ENCODE measurements around the gene OR52K2. TPM values are rescaled to one million over a fixed set of nuclear protein-coding genes. Genes with fewer than 3 reads are reported as not detected.
A peak's percentile ranks its signal among the peaks of the same experiment; 100 is the strongest.

Gene OR52K2
- total RNA-seq, 2 experiments from 2014 or later = not detected

- no peaks in the 10 kb centered on the region for H3K9me3 ChIP-seq (ENCODE audit: low read length)
- TF ChIP-seq EZH2phosphoT487 (IDR thresholded peaks at IDR 0.05; ENCODE audit: borderline replicate concordance, low read depth, low read length) (no peak), CTCF (conservative IDR thresholded peaks at IDR 0.05; ENCODE audit: low read length) (no peak)
- ChIA-PET CTCF (ENCODE audit: unreplicated experiment) (no interaction called here), POLR2A (interaction anchor here (0.8 kb wide), 1 partner anchor 70 kb away, joined by 3 read pairs; no protein-coding TSS in a partner anchor)
- no peak overlapping the region for H3K4me2 ChIP-seq (ENCODE audit: low read length)
- intact Hi-C loops (cut with micrococcal nuclease; ENCODE audit: unreplicated experiment) = no loop called here
- no peak overlapping the region for H2AFZ ChIP-seq (ENCODE audit: low read length)
- H3K4me1 ChIP-seq (ENCODE audit: insufficient read depth, low read length, poor library complexity, severe bottlenecking) = no peaks in the 10 kb centered on the region
- no peaks in the 10 kb centered on the region for H4K20me1 ChIP-seq (ENCODE audit: insufficient read depth, low read length)
- BruUV-seq (replicated peaks) = no TSS peak
- no peak overlapping the region for H3K27ac ChIP-seq (ENCODE audit: low read depth, low read length, poor library complexity, severe bottlenecking)
- DNase-seq (ENCODE audit: low spot score) = no peak
- no peak overlapping the region for H3K4me3 ChIP-seq (ENCODE audit: low read depth, low read length, poor library complexity, severe bottlenecking)
- H3K79me2 ChIP-seq (ENCODE audit: insufficient read depth, low read depth, low read length) = no peaks in the 10 kb centered on the region
- no peaks in the 10 kb centered on the region for H3K9me2 ChIP-seq (ENCODE audit: insufficient read depth, low read length)
- no peaks in the 10 kb centered on the region for H3K36me3 ChIP-seq (ENCODE audit: insufficient read depth, low read length)
Measured at GRCh38 chr11:4491878-4492606, 42.9 kb downstream of the OR52K2 start.

DNA sequence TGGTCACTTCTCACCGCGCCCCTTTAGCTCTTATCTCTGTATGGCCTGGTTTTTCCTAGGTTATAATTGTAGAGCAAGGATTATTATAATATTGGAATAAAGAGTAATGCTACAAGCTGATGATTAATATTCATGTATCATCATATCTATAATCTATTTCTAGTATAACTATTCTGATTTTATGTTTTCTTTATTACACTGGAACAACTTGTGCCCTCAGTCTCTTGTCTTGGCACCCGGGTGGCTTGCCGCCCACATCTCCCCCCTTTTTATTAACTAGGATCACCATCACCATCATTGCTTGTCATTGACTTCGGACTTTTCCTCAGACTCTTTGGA lies 44.4 kb downstream of the OR52K2 start:
- ChIA-PET POLR2A (no interaction called here), CTCF (ENCODE audit: unreplicated experiment) (interaction anchor here (0.6 kb wide), 1 partner anchor 1798 kb away, joined by 3 read pairs; no protein-coding TSS in a partner anchor)
- Histone ChIP-seq H2AFZ (ENCODE audit: low read length) (no peak overlapping the region), H4K20me1 (ENCODE audit: insufficient read depth, low read length) (no peaks in the 10 kb centered on the region), H3K4me3 (ENCODE audit: low read depth, low read length, poor library complexity, severe bottlenecking) (no peak overlapping the region), H3K4me2 (ENCODE audit: low read length) (no peak overlapping the region), H3K27ac (ENCODE audit: low read depth, low read length, poor library complexity, severe bottlenecking) (no peak overlapping the region), H3K9me3 (ENCODE audit: low read length) (no peaks in the 10 kb centered on the region), H3K9me2 (ENCODE audit: insufficient read depth, low read length) (no peaks in the 10 kb centered on the region), H3K4me1 (ENCODE audit: insufficient read depth, low read length, poor library complexity, severe bottlenecking) (no peaks in the 10 kb centered on the region), H3K36me3 (ENCODE audit: insufficient read depth, low read length) (no peaks in the 10 kb centered on the region), H3K79me2 (ENCODE audit: insufficient read depth, low read depth, low read length) (no peaks in the 10 kb centered on the region)
- BruUV-seq (replicated peaks) = no TSS peak
- peak; percentile 74 for TF ChIP-seq CTCF (conservative IDR thresholded peaks at IDR 0.05; ENCODE audit: low read length)
- TF ChIP-seq EZH2phosphoT487 (IDR thresholded peaks at IDR 0.05; ENCODE audit: borderline replicate concordance, low read depth, low read length) = no peak
- no peak for DNase-seq (ENCODE audit: low spot score)
- intact Hi-C loops (cut with micrococcal nuclease; ENCODE audit: unreplicated experiment) = loop anchor here (1.0 kb wide), 1 partner anchor 306 kb away; no protein-coding TSS in a partner anchor

- Histone ChIP-seq H3K9me3 (ENCODE audit: low read length) (no peaks in the 10 kb centered on the region), H3K27ac (ENCODE audit: low read depth, low read length, poor library complexity, severe bottlenecking) (no peak overlapping the region), H3K4me1 (ENCODE audit: insufficient read depth, low read length, poor library complexity, severe bottlenecking) (no peaks in the 10 kb centered on the region), H3K4me2 (ENCODE audit: low read length) (no peak overlapping the region), H3K9me2 (ENCODE audit: insufficient read depth, low read length) (no peaks in the 10 kb centered on the region), H4K20me1 (ENCODE audit: insufficient read depth, low read length) (no peaks in the 10 kb centered on the region), H3K36me3 (ENCODE audit: insufficient read depth, low read length) (no peaks in the 10 kb centered on the region), H2AFZ (ENCODE audit: low read length) (no peak overlapping the region), H3K4me3 (ENCODE audit: low read depth, low read length, poor library complexity, severe bottlenecking) (no peak overlapping the region), H3K79me2 (ENCODE audit: insufficient read depth, low read depth, low read length) (no peaks in the 10 kb centered on the region)
- no peak for TF ChIP-seq EZH2phosphoT487 (IDR thresholded peaks at IDR 0.05; ENCODE audit: borderline replicate concordance, low read depth, low read length)
- no peak for TF ChIP-seq CTCF (conservative IDR thresholded peaks at IDR 0.05; ENCODE audit: low read length)
- POLR2A ChIA-PET = interaction anchor here (0.6 kb wide), 1 partner anchor 21 kb away, joined by 4 read pairs; no protein-coding TSS in a partner anchor
- no peak for DNase-seq (ENCODE audit: low spot score)
- BruUV-seq (replicated peaks) = no TSS peak
- CTCF ChIA-PET (ENCODE audit: unreplicated experiment) = no interaction called here
- intact Hi-C loops (cut with micrococcal nuclease; ENCODE audit: unreplicated experiment) = no loop called here
Measured at GRCh38 chr11:4495487-4495886, 46.4 kb downstream of the OR52K2 start.
